Effector CD8-positive, alpha-beta T cell (primary cell): Measurements from ENCODE around the gene SSX3.
"Not testable (repeated sequence)": the region's sequence is repeated elsewhere in the genome, so short reads cannot be mapped to it uniquely, and the experiment has no call there.

Experiments used
- DNase-seq: peaks from one replicate; lab custom pipeline; 2025; lab: John Stamatoyannopoulos, UW
- total RNA-seq, 4 experiments: gene quantifications; one replicate each; lab custom pipeline; 2026; lab: John Stamatoyannopoulos, UW

SSX3 gene, protein sequence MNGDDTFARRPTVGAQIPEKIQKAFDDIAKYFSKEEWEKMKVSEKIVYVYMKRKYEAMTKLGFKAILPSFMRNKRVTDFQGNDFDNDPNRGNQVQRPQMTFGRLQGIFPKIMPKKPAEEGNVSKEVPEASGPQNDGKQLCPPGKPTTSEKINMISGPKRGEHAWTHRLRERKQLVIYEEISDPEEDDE
- total RNA-seq: 0 reads per million in 4 experiments

GRCh38 chrX:48356315-48357094 lies at the start of gene SSX3:
Gene SSX3 (minus strand): TSS chrX:48356703. CDS start chrX:48355249, 1,454 bp downstream.
- not testable (repeated sequence) for DNase-seq

GRCh38 chrX:48397825-48398224 lies 41.3 kb upstream of the SSX3 start:
- not testable (repeated sequence) for DNase-seq

DNA sequence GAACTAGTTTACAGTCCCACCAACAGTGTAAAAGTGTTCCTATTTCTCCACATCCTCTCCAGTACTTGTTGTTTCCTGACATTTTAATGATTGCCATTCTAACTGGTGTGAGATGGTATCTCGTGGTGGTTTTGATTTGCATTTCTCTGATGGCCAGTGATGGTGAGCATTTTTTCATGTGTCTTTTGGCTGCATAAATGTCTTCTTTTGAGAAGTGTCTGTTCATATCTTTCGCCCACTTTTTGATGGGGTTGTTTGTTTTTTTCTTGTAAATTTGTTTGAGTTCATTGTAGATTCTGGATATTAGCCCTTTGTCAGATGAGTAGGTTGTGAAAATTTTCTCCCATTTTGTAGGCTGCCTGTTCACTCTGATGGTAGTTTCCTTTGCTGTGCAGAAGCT lies 40.4 kb upstream of the SSX3 start:
- not testable (repeated sequence) for DNase-seq

DNA sequence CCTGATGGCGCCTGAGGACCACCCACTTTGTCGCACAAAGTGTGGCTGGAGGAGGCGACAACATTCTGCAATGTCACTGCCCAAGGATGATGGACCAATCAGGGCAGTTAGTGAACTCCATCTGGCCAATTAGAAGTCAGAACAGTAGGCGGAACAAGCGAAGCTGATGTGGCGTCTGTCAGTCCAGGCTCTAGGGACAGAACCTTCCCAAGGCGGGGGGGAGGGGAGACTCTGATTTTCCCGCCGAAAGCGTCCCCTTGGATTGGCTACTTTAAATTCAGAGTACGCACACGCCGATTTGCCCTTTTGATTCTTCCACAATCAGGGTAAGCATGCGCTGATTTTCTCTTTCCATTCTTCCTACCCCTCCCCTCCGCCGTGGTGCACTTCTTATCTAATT lies 26.7 kb upstream of the SSX3 start, which contains the start of gene SSX4:
TSS of gene SSX4 (plus strand) at position 301 of the 400 bp plus-strand sequence. CDS start 515 bp downstream, outside the sequence.
- not testable (repeated sequence) for DNase-seq

- DNase-seq: not testable (repeated sequence)
These were observed 13.9 kb upstream of the SSX3 start for GRCh38 chrX:48370408-48370807.

DNA sequence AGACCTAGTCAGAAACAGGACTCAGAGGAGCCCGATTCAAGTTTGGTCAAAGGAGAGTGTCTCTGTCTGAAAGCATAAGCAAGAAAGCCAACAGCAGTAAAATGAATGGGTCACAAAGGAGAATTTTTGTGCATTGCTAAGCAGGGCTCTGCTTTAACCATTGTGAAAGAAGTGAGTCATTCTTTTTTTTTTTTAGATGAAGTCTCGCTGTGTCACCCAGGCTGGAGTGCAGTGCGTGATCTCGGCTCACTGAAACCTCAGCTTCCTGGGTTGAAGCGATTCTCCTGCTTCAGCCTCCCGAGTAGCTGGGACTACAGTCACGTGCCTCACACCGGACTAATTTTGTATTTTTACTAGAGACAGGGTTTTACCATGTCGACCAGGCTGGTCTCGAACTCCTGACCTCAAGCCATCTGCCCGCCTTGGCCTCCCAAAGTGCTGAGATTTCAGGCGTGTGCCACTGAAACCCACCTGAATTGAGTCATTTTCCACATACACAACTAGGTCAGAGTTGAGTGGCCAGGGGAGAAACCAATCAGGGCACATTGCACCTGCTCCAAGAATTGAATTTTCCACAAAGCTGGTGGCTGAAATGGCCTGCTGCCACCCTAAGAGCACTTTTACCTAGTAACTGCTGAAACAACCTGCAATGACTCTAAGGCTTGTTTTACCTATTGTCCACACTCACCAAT lies 11.4 kb upstream of the SSX3 start:
- DNase-seq: not testable (repeated sequence)

GRCh38 chrX:48359281-48359680 lies 2.8 kb upstream of the SSX3 start:
- not testable (repeated sequence) for DNase-seq

GRCh38 chrX:48357681-48358080 lies 1.2 kb upstream of the SSX3 start:
- DNase-seq: no peak

DNA sequence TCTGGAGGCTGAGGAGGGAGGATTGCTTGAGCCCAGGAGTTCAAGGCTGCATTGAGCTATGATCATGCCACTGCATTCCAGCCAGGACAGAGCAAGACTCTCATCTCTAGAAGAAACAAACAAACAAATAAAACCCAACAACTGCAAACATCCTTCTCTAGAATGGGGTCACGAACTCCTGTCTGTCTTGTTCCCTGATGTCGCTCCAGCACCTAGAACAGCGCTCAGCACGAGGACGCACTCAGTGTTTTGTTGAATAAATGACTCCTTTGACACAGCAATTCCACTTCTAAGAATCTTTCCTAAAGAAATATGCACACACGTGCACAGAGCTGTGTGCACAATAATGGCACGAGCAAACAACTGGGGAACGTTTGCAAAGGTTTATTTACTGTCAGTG lies 10.4 kb downstream of the SSX3 start:
- DNase-seq: not testable (repeated sequence)

- DNase-seq: not testable (repeated sequence)
These were observed 42.5 kb downstream of the SSX3 start for GRCh38 chrX:48313996-48314395.

DNA sequence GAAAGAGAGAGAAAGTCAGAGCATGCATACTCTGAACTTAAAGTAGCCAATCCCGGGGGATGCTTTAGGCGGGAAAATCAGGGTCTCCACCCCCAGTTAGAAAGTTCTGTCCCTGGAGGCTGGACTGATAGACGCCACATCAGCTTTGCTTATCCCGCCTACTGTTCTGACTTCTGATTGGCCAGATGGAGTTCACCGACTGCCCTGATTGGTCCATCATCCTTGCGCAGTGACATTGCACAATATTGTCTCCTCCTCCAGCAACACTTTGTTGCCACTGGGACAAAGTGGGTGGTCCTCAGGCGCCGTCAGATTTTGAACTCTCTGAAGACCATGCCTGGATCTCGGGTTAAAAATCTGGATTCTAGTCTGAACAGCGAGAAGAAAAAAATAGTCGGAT lies 50.3 kb downstream of the SSX3 start:
- no peak for DNase-seq
